ENCODE data around the gene PTH2.

PTH2 gene

DNA sequence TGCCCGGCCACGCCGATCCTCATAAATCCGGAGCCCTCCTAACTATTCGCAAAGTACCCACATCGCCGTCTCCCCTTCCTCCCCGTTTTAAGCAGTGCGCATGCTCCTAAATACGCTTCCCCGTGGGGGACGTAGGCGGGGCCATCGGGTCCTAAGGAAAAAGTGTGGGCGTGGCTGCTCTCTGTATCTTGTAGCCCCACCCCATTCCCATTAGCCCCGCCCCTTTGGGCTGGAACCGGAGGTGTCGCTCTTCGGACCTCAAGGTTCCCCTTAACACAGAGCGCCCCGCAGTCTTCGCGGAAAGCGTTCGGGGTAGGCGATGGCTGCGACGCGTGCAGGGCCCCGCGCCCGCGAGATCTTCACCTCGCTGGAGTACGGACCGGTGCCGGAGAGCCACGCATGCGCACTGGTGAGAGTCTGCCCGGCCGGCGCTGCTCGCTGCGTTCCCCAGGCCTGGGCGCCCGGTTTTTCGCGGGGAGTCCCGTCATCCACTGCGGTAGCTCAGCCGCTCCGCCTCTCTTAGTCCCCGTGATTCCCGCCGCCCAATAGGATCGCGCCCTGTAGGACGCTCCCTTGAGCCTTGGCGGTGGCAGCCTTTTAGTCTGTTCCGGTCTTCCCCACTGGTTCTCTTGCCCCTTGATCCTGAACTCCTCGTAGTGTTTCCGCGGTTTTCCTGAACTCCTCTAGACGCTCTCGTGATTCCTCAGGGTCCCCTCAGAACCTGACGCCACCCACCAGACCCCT, 29.9 kb upstream of the PTH2 start, which contains the start of gene ALDH16A1:
Gene ALDH16A1, plus strand, starts transcription at position 213 of the 744 bp plus-strand sequence. Its CDS starts 107 bp downstream, at position 320.
- Histone ChIP-seq H3K9ac (ENCODE audit: low read length) (peak within 1 kb of the TSS; percentile 91), H3K4me3 (ENCODE audit: low read depth, low read length, poor library complexity, severe bottlenecking) (peak within 1 kb of the TSS; percentile 77), H3K4me1 (ENCODE audit: insufficient read depth, low read length, severe bottlenecking) (peaks cover 31% of the 10 kb centered on the region), H3K27me3 (ENCODE audit: insufficient read depth, low read length) (no peaks in the 10 kb centered on the region), H3K9me2 (ENCODE audit: low read depth, low read length) (no peaks in the 10 kb centered on the region), H3K36me3 (ENCODE audit: insufficient read depth, low read length) (peaks cover 18% of the 10 kb centered on the region; the same call in 1 of the 2 replicates), H3K4me2 (ENCODE audit: low read length) (peak within 1 kb of the TSS; percentile 77), H4K20me1 (ENCODE audit: insufficient read depth, low read length) (no peaks in the 10 kb centered on the region), H3K79me2 (ENCODE audit: insufficient read depth, low read length) (peaks cover 7% of the 10 kb centered on the region; the same call in 1 of the 2 replicates), H3F3A (ENCODE audit: insufficient read depth, low read length) (peaks cover 7% of the 10 kb centered on the region; the same call in 1 of the 2 replicates), H3K27ac (ENCODE audit: low read depth, low read length, poor library complexity, severe bottlenecking) (peak within 1 kb of the TSS; percentile 89), H2AFZ (ENCODE audit: low read length) (no peak within 1 kb of the TSS), H3K9me3 (ENCODE audit: low read length) (no peaks in the 10 kb centered on the region)
- TF ChIP-seq EZH2 (IDR thresholded peaks at IDR 0.05; ENCODE audit: borderline replicate concordance, low read length), result no peak
- TF ChIP-seq, protein P1, sequence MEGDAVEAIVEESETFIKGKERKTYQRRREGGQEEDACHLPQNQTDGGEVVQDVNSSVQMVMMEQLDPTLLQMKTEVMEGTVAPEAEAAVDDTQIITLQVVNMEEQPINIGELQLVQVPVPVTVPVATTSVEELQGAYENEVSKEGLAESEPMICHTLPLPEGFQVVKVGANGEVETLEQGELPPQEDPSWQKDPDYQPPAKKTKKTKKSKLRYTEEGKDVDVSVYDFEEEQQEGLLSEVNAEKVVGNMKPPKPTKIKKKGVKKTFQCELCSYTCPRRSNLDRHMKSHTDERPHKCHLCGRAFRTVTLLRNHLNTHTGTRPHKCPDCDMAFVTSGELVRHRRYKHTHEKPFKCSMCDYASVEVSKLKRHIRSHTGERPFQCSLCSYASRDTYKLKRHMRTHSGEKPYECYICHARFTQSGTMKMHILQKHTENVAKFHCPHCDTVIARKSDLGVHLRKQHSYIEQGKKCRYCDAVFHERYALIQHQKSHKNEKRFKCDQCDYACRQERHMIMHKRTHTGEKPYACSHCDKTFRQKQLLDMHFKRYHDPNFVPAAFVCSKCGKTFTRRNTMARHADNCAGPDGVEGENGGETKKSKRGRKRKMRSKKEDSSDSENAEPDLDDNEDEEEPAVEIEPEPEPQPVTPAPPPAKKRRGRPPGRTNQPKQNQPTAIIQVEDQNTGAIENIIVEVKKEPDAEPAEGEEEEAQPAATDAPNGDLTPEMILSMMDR (IDR thresholded peaks at IDR 0.05; ENCODE audit: low read length), result no peak

DNA sequence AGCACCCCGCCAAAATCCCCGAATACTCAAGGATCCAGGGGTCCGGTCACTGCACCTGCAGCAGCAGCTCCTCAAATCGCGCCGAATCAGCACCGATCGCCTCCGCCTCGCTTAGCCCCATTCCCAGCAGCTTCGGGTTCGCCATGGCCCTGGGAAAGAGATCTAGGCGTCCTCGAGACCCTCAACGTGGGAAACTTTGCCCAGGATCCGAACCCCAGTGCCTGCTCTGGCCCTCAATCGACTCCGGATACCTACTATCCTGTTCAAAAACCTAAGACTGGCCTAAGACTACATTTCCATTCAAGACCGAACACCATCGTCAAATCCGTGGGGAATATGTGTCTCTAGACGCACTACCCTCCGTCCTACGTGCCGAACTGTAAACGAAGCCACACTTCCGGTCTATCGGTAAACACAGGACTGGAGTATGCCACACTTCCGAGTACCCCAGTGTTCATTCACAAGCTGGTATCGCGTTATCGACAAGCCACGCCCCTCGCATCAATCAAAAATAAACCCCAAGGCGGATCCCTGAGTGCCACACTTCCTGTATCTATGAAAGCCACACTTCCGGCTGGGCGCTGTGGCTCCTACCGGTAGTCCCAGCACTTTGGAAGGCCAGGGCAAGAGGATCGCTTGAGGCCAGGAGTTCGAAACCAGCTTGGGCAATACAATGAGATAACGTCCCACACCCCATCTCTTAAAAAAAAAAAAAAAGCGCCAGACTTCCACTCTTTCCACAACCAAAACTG, 28.4 kb upstream of the PTH2 start, which contains the start of gene PIH1D1:
Gene PIH1D1, minus strand, starts transcription at position 385 of the 752 bp plus-strand sequence. Its CDS starts 240 bp downstream, at position 145.
- Histone ChIP-seq H3K27me3 (ENCODE audit: insufficient read depth, low read length) (no peaks in the 10 kb centered on the region), H3K9ac (ENCODE audit: low read length) (peak within 1 kb of the TSS; percentile 99), H3K79me2 (ENCODE audit: insufficient read depth, low read length) (peaks cover 7% of the 10 kb centered on the region; the same call in 1 of the 2 replicates), H3K4me3 (ENCODE audit: low read depth, low read length, poor library complexity, severe bottlenecking) (peak within 1 kb of the TSS; percentile 77), H3K9me3 (ENCODE audit: low read length) (no peaks in the 10 kb centered on the region), H4K20me1 (ENCODE audit: insufficient read depth, low read length) (no peaks in the 10 kb centered on the region), H3K27ac (ENCODE audit: low read depth, low read length, poor library complexity, severe bottlenecking) (peak within 1 kb of the TSS; percentile 89), H3K4me1 (ENCODE audit: insufficient read depth, low read length, severe bottlenecking) (peaks cover 24% of the 10 kb centered on the region), H3K36me3 (ENCODE audit: insufficient read depth, low read length) (peaks cover 31% of the 10 kb centered on the region), H3K4me2 (ENCODE audit: low read length) (peak within 1 kb of the TSS; percentile 91), H3K9me2 (ENCODE audit: low read depth, low read length) (no peaks in the 10 kb centered on the region), H2AFZ (ENCODE audit: low read length) (no peak within 1 kb of the TSS), H3F3A (ENCODE audit: insufficient read depth, low read length) (peaks cover 7% of the 10 kb centered on the region; the same call in 1 of the 2 replicates)
- TF ChIP-seq EZH2 (IDR thresholded peaks at IDR 0.05; ENCODE audit: borderline replicate concordance, low read length), result no peak
- TF ChIP-seq, protein P1 (IDR thresholded peaks at IDR 0.05; ENCODE audit: low read length), result no peak

DNA sequence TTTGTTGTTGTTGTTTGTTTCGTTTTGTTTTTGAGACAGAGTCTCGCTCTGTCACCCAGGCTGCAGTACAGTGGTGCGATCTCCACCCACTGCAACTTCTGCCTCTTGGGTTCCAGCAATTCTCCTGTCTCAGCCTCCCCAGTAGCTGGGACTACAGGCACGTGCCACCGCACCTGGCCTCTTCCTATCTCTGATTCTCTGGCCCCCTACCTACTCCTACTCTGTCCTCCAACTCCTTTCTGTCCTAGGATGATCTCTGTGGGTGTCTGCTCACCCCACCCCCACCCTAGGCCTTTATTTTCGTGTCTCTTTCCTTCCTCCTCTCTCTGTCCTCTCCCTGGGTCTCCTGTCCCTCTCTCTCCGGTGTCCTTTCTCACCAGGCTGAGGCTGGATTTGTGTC, 27.2 kb upstream of the PTH2 start:
- H3K36me3 ChIP-seq (ENCODE audit: insufficient read depth, low read length), result peaks cover 34% of the 10 kb centered on the region
- no peaks in the 10 kb centered on the region for H3K9me3 ChIP-seq (ENCODE audit: low read length)
- TF ChIP-seq, protein P1 (IDR thresholded peaks at IDR 0.05; ENCODE audit: low read length), result no peak
- TF ChIP-seq EZH2 (IDR thresholded peaks at IDR 0.05; ENCODE audit: borderline replicate concordance, low read length), result no peak
- no peaks in the 10 kb centered on the region for H4K20me1 ChIP-seq (ENCODE audit: insufficient read depth, low read length)
- H3K27me3 ChIP-seq (ENCODE audit: insufficient read depth, low read length), result no peaks in the 10 kb centered on the region
- no peaks in the 10 kb centered on the region for H3K9me2 ChIP-seq (ENCODE audit: low read depth, low read length)
- H3K4me3 ChIP-seq (ENCODE audit: low read depth, low read length, poor library complexity, severe bottlenecking), result peak overlapping the region; percentile 77
- H3K9ac ChIP-seq (ENCODE audit: low read length), result peak overlapping the region; percentile 99
- peaks cover 7% of the 10 kb centered on the region; the same call in 1 of the 2 replicates for H3K79me2 ChIP-seq (ENCODE audit: insufficient read depth, low read length)
- H3K27ac ChIP-seq (ENCODE audit: low read depth, low read length, poor library complexity, severe bottlenecking), result peak overlapping the region; percentile 72
- H3K4me1 ChIP-seq (ENCODE audit: insufficient read depth, low read length, severe bottlenecking), result peaks cover 24% of the 10 kb centered on the region
- H2AFZ ChIP-seq (ENCODE audit: low read length), result no peak overlapping the region
- peak overlapping the region; percentile 91 for H3K4me2 ChIP-seq (ENCODE audit: low read length)
- peaks cover 7% of the 10 kb centered on the region; the same call in 1 of the 2 replicates for H3F3A ChIP-seq (ENCODE audit: insufficient read depth, low read length)

Data from OCI-LY1 (cell line).